Testis (tissue), 3 donors: ENCODE measurements around the gene CLK3. TPM values are rescaled to one million over a fixed set of nuclear protein-coding genes. Genes with fewer than 3 reads are reported as not detected.
"Not testable (repeated sequence)": the region's sequence is repeated elsewhere in the genome, so short reads cannot be mapped to it uniquely, and the experiment has no call there.

Source experiments
- DNase-seq: peaks from one replicate; pipeline ENCODE4 v3.0.0-alpha.2; 2019
- H3K27ac ChIP-seq, 2 donors: fragments of 200-600 bp; sonication (generic); one replicate each; pipeline ENCODE4 v1.5.1; 2019
- H3K27me3 ChIP-seq: fragments of 200-600 bp; sonication (generic); one replicate; pipeline ENCODE4 v1.5.1; 2019
- H3K36me3 ChIP-seq: fragments of 200-600 bp; sonication (generic); one replicate; pipeline ENCODE4 v1.5.1; 2017; ENCODE audit warnings: low read depth; ENCODE audit errors: missing control alignments
- H3K4me1 ChIP-seq: fragments of 200-600 bp; sonication (generic); one replicate; pipeline ENCODE4 v1.5.1; 2019
- H3K4me3 ChIP-seq, 2 donors: fragments of 200-600 bp; sonication (generic); one replicate each; pipeline ENCODE4 v1.5.1; 2017 to 2019
- H3K9me3 ChIP-seq: fragments of 200-600 bp; sonication (generic); one replicate; pipeline ENCODE4 v1.5.1; 2017
- POLR2A ChIP-seq: fragments of 450-650 bp; IDR thresholded peaks from one replicate; pipeline ENCODE4 v1.6.1; 2017; ENCODE audit warnings: antibody characterized with exemption, mild to moderate bottlenecking, moderate library complexity
- WGBS, 2 donors: methylation state at CpG; one replicate each; pipeline ENCODE4 v1.1.5; 2018; 5-methylcytosine and 5-hydroxymethylcytosine counted together
- intact Hi-C: fragments of 100-400 bp; cut with DNase I; formaldehyde crosslinking; loops from one replicate; pipeline ENCODE4 v1.15.1; 2023; ENCODE audit warnings: low total_unique reads
- polyA plus RNA-seq: library from polyadenylated mRNA; stranded (reverse); fragments of 350-450 nt; fragmentation: Illumina TruSeq; extraction: RNeasy Lipid Tissue Mini Kit (QIAGEN cat#74804); gene quantifications from one replicate; pipeline ENCODE4 v1.2.3, GENCODE V29; 2014; ENCODE audit warnings: low read depth, low replicate concordance; ENCODE audit not compliant: insufficient read depth
- total RNA-seq, 2 donors: library from RNA; depleted of rRNA; stranded (reverse); fragments of >200 nt; gene quantifications; one replicate each; pipeline ENCODE4 v1.2.3, GENCODE V29; 2016
- TF ChIP-seq, protein P1 (sequence below), 3 experiments: fragments of 450-650 bp in 2 of 3; fragments of 200-600 bp in 1 of 3; sonication (generic) in 1 of 3; IDR thresholded peaks; one replicate each; pipeline ENCODE4 v1.5.1; 2016 to 2019; ENCODE audit warnings: antibody characterized with exemption in 3 of 3, mild to moderate bottlenecking in 2 of 3, moderate library complexity in 1 of 3

The CLK3 gene
- total and polyA plus RNA-seq, 3 donors from 2014 or later, result 137 to 197 (median 162) TPM

DNA sequence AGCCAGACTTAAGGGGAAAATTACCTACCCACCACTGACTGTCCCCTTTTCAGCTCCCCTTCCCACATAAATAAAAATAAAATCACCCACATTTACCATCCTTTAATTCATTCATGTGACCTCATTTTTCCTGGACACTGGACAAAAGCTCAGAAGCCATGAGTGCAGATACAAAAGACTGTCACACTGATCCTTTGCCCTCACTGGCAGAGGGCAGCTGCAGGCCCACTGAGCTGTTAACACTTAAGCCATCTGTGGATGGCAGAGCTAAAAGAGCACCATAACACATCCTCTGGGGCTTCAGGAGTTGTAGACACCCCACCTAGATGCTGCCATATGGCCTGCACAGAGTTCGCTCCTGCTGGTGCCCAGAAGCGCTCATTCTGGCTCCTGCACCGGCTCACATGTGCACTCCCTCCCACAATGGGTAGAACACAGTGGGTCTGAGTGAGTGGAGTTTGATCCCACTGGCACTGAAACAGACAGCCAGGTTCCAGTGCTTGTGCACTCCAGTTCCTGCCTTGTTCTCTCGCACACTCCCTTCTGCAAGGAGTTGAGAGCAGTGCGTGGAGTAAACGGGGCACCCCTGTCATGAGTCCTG is 41.4 kb downstream of the CLK3 start:
- no peak for DNase-seq
- intact Hi-C loops, result no loop called here
- no peak overlapping the region for H3K4me3 ChIP-seq
- H3K27me3 ChIP-seq, result no peaks in the 10 kb centered on the region
- WGBS, 2 donors, result 94 to 97% methylated on average over 6 of the region's 6 CpGs
- no peaks in the 10 kb centered on the region for H3K9me3 ChIP-seq
- TF ChIP-seq, protein P1, sequence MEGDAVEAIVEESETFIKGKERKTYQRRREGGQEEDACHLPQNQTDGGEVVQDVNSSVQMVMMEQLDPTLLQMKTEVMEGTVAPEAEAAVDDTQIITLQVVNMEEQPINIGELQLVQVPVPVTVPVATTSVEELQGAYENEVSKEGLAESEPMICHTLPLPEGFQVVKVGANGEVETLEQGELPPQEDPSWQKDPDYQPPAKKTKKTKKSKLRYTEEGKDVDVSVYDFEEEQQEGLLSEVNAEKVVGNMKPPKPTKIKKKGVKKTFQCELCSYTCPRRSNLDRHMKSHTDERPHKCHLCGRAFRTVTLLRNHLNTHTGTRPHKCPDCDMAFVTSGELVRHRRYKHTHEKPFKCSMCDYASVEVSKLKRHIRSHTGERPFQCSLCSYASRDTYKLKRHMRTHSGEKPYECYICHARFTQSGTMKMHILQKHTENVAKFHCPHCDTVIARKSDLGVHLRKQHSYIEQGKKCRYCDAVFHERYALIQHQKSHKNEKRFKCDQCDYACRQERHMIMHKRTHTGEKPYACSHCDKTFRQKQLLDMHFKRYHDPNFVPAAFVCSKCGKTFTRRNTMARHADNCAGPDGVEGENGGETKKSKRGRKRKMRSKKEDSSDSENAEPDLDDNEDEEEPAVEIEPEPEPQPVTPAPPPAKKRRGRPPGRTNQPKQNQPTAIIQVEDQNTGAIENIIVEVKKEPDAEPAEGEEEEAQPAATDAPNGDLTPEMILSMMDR (IDR thresholded peaks at IDR 0.05), result no peak
- TF ChIP-seq POLR2A, result no peak
- H3K4me1 ChIP-seq, result peaks cover 18% of the 10 kb centered on the region
- H3K27ac ChIP-seq, result no peak overlapping the region
- H3K36me3 ChIP-seq, result no peaks in the 10 kb centered on the region

DNA sequence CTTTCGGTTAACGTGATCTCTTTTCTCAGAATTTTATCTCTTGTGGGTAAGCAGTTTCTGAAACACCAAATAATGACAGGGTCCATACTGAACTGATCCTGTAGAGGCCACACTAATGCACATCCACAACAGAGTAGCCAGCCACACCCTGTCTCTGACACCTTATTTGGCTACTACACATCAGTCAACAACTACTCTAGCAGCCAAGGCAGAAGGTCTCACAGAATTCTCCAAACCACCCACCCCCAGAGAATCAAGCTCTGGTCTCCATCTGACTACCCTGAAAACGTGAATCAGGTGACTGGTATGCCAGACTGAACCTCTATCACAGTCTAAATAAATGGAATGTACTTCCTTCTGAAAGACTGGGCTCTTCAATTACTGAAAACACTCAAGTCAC is 42.2 kb downstream of the CLK3 start:
- Histone ChIP-seq H3K36me3 (no peaks in the 10 kb centered on the region), H3K4me3 (no peak overlapping the region), H3K9me3 (no peaks in the 10 kb centered on the region), H3K4me1 (peaks cover 18% of the 10 kb centered on the region), H3K27ac (no peak overlapping the region), H3K27me3 (no peaks in the 10 kb centered on the region)
- intact Hi-C loops, result no loop called here
- TF ChIP-seq, protein P1 (IDR thresholded peaks at IDR 0.05), result no peak
- no peak for TF ChIP-seq POLR2A
- DNase-seq, result no peak
- WGBS, 2 donors, result 89 to 92% methylated on average over 3 of the region's 3 CpGs

DNA sequence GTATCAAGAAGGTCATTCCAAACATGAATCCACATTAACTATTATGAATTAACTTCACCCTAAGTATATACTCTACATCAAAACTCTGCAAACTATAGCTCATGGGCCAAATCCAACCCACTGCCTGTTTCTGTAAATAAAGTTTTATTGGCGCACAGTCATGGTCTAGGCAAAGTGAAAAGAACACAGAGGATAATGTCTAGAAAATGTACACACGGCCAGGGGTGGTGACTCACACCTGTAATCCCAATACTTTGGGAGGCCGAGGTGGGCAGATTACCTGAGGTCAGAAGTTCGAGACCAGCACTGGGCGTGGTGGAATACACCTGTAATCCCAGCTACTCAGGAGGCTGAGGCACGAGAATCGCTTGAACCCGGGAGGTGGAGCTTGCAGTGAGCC is 45.6 kb downstream of the CLK3 start:
- H3K27ac ChIP-seq, H3K4me3 ChIP-seq, H3K36me3 ChIP-seq, H3K9me3 ChIP-seq, H3K4me1 ChIP-seq, H3K27me3 ChIP-seq, intact Hi-C loops, DNase-seq: not testable (repeated sequence)
- 94 to 96% methylated on average over 8 of the region's 8 CpGs for WGBS, 2 donors

DNA sequence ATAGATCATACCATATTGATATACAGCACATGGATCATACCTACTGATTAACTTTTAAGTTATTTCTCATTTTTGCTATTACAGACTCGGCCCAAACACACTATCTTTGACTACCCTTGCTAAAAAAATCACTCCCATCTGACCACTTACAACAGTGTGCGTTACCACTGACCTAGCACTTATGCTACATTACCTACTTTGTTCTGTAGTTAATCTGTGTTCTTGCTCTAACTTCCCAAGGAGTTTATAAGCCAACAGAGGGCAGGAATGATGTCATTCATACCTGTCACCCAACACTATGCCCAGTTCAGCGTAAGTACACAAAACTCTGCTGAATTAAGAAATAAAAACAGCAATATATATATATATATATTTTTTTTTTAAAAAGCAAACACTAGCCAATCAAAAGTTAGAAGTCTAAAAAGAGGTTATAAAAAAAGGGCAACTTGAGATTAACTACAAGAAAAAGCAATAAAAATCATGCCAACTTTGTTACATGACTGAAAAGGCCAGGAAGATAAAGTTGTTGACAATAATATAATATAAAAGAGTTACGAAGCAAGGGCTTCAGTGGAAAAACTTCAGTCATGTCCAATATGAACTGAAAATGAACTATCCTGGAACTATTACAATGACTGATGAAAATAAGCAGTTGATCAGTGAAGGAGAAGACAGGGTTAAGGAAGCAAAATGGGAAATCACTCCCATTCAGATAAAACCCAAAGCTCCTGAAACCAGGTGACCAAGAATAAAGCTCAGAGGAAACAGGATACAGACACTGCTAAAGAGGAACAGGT is 46.6 kb downstream of the CLK3 start:
- TF ChIP-seq POLR2A, result no peak
- TF ChIP-seq, protein P1 (IDR thresholded peaks at IDR 0.05), result no peak
- no peak overlapping the region for H3K27ac ChIP-seq
- 88 to 91% methylated on average over 4 of the region's 4 CpGs for whole genome bisulfite sequencing, 2 donors
- DNase-seq, result no peak
- H3K36me3 ChIP-seq, result no peaks in the 10 kb centered on the region
- intact Hi-C loops, result no loop called here
- H3K4me1 ChIP-seq, result peaks cover 9% of the 10 kb centered on the region
- no peak overlapping the region for H3K4me3 ChIP-seq
- H3K9me3 ChIP-seq, result no peaks in the 10 kb centered on the region
- H3K27me3 ChIP-seq, result no peaks in the 10 kb centered on the region

DNA sequence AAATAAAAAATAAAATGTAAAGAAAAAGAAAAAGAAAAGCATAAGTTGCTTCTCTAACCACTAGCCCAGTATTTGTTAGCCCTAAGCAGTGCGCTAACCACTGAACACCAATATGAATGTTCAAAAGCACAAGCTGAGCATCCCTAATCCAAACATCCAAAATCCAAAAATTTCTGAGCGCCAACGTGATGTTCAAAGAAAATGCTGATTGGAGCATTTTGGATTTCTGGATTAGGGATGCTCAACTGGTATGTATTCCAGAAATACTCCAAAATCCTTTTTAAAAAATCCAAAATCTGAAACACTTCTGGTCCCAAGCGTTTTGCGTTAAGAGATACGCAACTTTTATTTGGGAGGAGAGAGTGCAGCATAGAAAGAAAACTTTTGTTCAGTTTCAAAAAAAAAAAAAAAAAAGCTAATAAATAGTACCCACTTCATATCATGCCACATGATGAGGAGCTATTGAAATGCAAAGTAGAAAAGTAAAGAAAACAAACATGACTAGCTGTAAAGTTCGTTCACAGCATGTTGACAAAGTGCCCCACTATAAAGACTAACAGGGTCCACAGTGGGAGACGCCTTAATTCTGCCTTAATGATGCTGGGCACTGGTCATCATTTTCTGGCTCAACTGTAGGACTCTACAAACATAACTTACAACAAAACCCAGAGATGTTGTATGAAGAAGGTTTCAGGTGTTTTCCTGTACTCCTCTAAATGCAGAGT is 47.8 kb downstream of the CLK3 start:
- no peak overlapping the region for H3K27ac ChIP-seq
- intact Hi-C loops, result no loop called here
- TF ChIP-seq, protein P1 (IDR thresholded peaks at IDR 0.05), result no peak
- TF ChIP-seq POLR2A, result no peak

More for the DNA sequence above, 47.8 kb downstream of the CLK3 start:
- no peak for DNase-seq
- Histone ChIP-seq H3K9me3 (no peaks in the 10 kb centered on the region), H3K27me3 (no peaks in the 10 kb centered on the region), H3K36me3 (no peaks in the 10 kb centered on the region), H3K4me1 (peaks cover 9% of the 10 kb centered on the region), H3K4me3 (no peak overlapping the region)
- WGBS, 2 donors, result 88 to 92% methylated on average over 8 of the region's 8 CpGs
